ENCODE data around the gene GPR62. TPM values are rescaled to one million over a fixed set of nuclear protein-coding genes. Genes with fewer than 3 reads are reported as not detected.

Gene GPR62
- total RNA-seq, 1 experiment from 2014 or later, result not detected

GRCh38 chr3:51949121-51949520 lies 6.1 kb upstream of the GPR62 start:
- no peaks in the 10 kb centered on the region for H3K9me3 ChIP-seq
- no peak overlapping the region for H3K27ac Mint-ChIP-seq (ENCODE audit: unreplicated experiment)
- ChIA-PET CTCF (no interaction called here), POLR2A (no interaction called here)
- no peaks in the 10 kb centered on the region for H3K36me3 Mint-ChIP-seq (ENCODE audit: insufficient read depth, unreplicated experiment)
- intact Hi-C loops (cut with micrococcal nuclease; ENCODE audit: unreplicated experiment), result no loop called here
- H3K27me3 ChIP-seq (replicated peaks; ENCODE audit: control insufficient read depth, insufficient read depth, low read length), result no peaks in the 10 kb centered on the region
- no peaks in the 10 kb centered on the region for H3K9me3 Mint-ChIP-seq (ENCODE audit: unreplicated experiment)
- no peak overlapping the region for H3K4me3 ChIP-seq (ENCODE audit: low read depth, low read length)
- H3K27me3 Mint-ChIP-seq (ENCODE audit: insufficient read depth, unreplicated experiment), result peaks cover 2% of the 10 kb centered on the region
- H3K36me3 ChIP-seq (ENCODE audit: control insufficient read depth, insufficient read depth, low read length), result no peaks in the 10 kb centered on the region
- no peak overlapping the region for H3K4me3 Mint-ChIP-seq (ENCODE audit: unreplicated experiment)
- DNase-seq, result no peak
- no peaks in the 10 kb centered on the region for H3K4me1 Mint-ChIP-seq (ENCODE audit: low read depth, unreplicated experiment)
- no TSS peak for BruUV-seq (replicated peaks)
- no peaks in the 10 kb centered on the region for H3K4me1 ChIP-seq
- TF ChIP-seq CTCF (IDR thresholded peaks at IDR 0.05; ENCODE audit: insufficient read depth in 1 of 2, low read depth in 1 of 2, low read length in 1 of 2, severe bottlenecking in 1 of 2, unreplicated experiment in 1 of 2), result no peak

- BruUV-seq (replicated peaks), result no TSS peak
- no peaks in the 10 kb centered on the region for H3K4me1 ChIP-seq
- intact Hi-C loops (cut with micrococcal nuclease; ENCODE audit: unreplicated experiment), result no loop called here
- Mint-ChIP-seq H3K36me3 (ENCODE audit: insufficient read depth, unreplicated experiment) (no peaks in the 10 kb centered on the region), H3K27me3 (ENCODE audit: insufficient read depth, unreplicated experiment) (peaks cover 2% of the 10 kb centered on the region), H3K4me1 (ENCODE audit: low read depth, unreplicated experiment) (no peaks in the 10 kb centered on the region), H3K4me3 (ENCODE audit: unreplicated experiment) (no peak overlapping the region), H3K9me3 (ENCODE audit: unreplicated experiment) (no peaks in the 10 kb centered on the region), H3K27ac (ENCODE audit: unreplicated experiment) (no peak overlapping the region)
- H3K9me3 ChIP-seq, result no peaks in the 10 kb centered on the region
- no peak for DNase-seq
- CTCF ChIA-PET, result interaction anchor here (0.6 kb wide), 1 partner anchor 1591 kb away, joined by 3 read pairs; no protein-coding TSS in a partner anchor
- H3K36me3 ChIP-seq (ENCODE audit: control insufficient read depth, insufficient read depth, low read length), result no peaks in the 10 kb centered on the region
- no peak overlapping the region for H3K4me3 ChIP-seq (ENCODE audit: low read depth, low read length)
- no peaks in the 10 kb centered on the region for H3K27me3 ChIP-seq (replicated peaks; ENCODE audit: control insufficient read depth, insufficient read depth, low read length)
- no peak for TF ChIP-seq CTCF (IDR thresholded peaks at IDR 0.05; ENCODE audit: insufficient read depth in 1 of 2, low read depth in 1 of 2, low read length in 1 of 2, severe bottlenecking in 1 of 2, unreplicated experiment in 1 of 2)
- POLR2A ChIA-PET, result interaction anchor here (0.6 kb wide), 1 partner anchor 1187 kb away, joined by 3 read pairs; no protein-coding TSS in a partner anchor
Observed at GRCh38 chr3:51950899-51951298, 4.3 kb upstream of the GPR62 start.

- TF ChIP-seq CTCF (IDR thresholded peaks at IDR 0.05; ENCODE audit: insufficient read depth in 1 of 2, low read depth in 1 of 2, low read length in 1 of 2, severe bottlenecking in 1 of 2, unreplicated experiment in 1 of 2), result no peak
- Histone ChIP-seq H3K4me1 (no peaks in the 10 kb centered on the region), H3K36me3 (ENCODE audit: control insufficient read depth, insufficient read depth, low read length) (no peaks in the 10 kb centered on the region), H3K4me3 (ENCODE audit: low read depth, low read length) (no peak overlapping the region), H3K9me3 (no peaks in the 10 kb centered on the region), H3K27me3 (replicated peaks; ENCODE audit: control insufficient read depth, insufficient read depth, low read length) (no peaks in the 10 kb centered on the region)
- Mint-ChIP-seq H3K4me1 (ENCODE audit: low read depth, unreplicated experiment) (no peaks in the 10 kb centered on the region), H3K4me3 (ENCODE audit: unreplicated experiment) (no peak overlapping the region), H3K27ac (ENCODE audit: unreplicated experiment) (no peak overlapping the region), H3K36me3 (ENCODE audit: insufficient read depth, unreplicated experiment) (no peaks in the 10 kb centered on the region), H3K27me3 (ENCODE audit: insufficient read depth, unreplicated experiment) (peaks cover 2% of the 10 kb centered on the region), H3K9me3 (ENCODE audit: unreplicated experiment) (no peaks in the 10 kb centered on the region)
- DNase-seq, result no peak
- intact Hi-C loops (cut with micrococcal nuclease; ENCODE audit: unreplicated experiment), result no loop called here
- POLR2A ChIA-PET, result interaction anchor here (0.5 to 0.7 kb wide), 2 partner anchors 20 to 29 kb away, joined by 3 read pairs; no protein-coding TSS in a partner anchor
- CTCF ChIA-PET, result interaction anchor here (0.6 kb wide), 1 partner anchor 29 kb away, joined by 3 read pairs; the partner anchor contains the start of gene ACY1
- no TSS peak for BruUV-seq (replicated peaks)
Observed at GRCh38 chr3:51953445-51953844, 1.7 kb upstream of the GPR62 start.

Data from Caco-2 (cell line).